SIG-M5 (cell line): ENCODE data around the gene NEK2.
"Not testable (repeated sequence)": the region's sequence is repeated elsewhere in the genome, so short reads cannot be mapped to it uniquely, and the experiment has no call there.

Source experiments
- DNase-seq: peaks from one replicate; lab custom pipeline; 2025; lab: John Stamatoyannopoulos, UW

The NEK2 gene

DNA sequence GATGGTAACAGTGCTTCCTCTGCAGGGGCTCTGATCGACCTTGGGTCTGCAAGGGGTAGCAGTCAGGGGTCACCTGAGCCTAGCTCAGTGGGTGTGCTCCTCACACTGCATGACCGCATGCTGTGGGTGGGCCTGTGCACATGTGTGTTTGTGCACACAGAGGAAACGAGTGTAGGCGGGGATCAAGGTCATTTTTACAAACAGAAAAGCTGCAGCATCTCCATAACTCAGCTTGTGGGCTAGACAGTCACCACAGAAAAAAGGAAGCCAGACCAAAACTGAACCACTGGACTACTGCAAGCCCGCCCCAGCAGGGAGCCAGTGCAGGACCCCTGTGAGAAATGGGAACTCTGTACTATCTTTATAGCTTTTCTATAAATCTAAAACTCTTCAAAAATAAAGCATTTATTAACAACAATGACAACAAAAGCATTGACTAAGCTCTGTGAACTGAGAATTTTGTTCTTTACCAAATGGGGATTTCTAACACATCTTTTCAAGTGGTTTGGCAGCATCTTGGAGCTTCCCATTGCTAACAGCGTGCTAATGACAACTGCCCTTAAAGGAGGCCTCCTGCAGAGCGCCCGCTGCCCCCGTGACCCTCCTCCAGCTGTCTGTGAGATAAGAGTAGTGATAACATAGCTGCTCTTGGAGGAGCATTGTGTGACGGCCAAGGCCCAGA, 19.9 kb upstream of the NEK2 start:
- DNase-seq: no peak

DNA sequence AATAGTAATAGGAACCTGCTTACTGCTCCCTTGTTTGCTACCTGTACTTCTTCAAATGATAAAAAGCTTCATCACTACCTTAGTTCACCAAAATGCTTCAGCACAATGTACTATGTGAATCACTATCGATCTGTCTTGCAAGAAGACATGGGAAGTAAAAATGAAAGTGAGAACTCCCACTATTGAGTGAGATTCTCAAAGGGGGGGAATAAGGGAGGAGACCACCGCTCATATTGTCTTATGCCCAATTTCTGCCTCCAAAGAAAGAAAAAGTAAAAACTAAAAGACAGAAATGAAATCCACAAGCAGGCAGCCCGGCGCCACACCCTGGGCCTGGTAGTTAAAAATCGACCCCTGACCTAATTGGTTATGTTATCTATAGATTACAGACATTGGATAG, 18.5 kb upstream of the NEK2 start:
- not testable (repeated sequence) for DNase-seq

DNA sequence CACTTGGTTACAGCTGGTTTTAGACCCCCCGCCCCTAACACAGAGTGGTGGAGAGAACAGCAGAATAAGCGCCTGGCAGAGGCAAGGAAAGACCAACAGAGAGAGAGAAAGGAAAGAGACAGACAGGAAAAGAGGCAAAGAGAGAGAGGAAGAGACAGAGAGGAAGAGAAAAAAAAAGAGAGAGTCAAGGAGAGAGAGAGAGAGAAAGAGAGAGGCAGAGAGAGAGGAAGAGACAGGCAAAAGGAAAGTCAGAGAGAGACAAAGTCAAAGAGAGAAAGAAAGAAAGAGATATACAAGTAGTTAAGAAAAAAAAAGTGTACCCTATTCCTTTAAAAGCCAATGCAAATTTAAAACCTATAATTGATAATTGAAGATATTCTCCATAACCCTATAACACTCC, 13.0 kb upstream of the NEK2 start:
- no peak for DNase-seq

DNA sequence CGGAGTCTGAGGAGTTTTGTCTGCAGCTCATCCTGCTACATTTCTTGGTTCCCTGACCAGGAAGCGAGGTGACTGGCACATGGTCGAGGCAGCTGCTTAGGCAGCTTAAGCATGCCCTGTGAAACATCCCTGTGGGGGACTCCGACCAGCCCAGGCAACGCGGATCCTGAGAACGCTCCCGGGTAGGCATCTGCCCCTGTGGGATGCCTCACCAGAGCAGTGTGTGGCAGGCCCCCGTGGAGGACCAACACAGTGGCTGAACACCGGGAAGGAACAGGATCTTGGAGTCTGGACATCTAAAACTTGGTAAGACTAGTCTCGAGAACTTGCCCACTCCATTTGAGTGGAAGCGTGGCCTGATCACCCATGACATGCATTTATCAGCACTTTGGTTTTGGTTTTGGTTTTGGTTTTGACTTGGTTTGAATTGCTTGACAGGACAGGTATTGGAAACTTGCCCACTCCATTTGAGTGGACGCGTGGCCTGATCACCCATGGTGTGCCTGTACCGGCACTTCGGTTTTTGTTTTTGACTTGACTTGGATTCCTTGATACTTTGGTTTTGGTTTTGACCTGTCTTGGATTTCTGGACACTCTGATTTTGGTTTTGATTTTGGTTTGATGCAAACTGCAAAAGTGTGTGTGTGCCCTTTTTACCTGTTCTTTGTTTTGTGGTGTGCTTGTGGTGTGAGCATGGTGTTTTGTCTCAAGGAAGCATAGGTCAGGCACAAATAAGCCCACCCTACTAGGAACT, 12.2 kb upstream of the NEK2 start:
- no peak for DNase-seq

DNA sequence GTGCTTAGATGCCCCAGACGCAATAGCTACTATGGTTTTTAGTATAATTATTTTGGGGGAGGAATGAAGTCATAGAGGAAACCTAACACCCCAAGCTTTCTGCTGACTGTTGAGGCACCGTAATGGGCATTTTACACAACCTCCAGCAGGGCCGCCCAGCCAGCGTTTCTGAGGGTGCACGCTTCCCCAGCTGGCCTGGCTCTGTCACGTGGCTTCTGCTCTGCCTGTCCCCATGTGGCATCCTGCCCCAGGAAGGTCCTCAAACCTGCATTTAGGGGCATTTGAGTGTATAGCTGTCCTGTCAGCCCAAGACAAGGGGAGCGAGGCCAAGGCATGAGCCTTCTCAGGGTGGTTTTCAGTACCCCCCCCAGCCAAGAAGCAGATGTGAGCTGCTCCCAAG, 10.4 kb upstream of the NEK2 start:
- DNase-seq: no peak

DNA sequence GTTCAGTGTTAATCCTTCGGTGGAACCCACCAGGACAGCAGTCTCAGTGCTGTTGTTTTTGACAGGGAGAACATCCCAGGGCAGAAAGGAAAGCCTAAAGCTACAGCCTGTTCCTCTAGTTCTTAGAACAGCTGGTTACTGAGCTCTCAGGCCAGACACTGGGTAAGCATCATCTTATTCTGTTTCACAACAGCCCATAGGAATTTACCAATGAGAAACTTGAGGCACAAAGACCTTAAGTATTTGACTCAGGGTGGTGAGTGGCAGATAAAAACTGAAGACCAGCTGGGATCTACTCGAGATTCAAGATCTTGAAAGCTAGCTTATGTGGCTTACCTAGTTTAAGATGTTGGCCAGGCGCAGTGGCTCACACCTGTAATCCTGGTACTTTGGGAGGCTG, 9.4 kb upstream of the NEK2 start:
- DNase-seq: no peak

DNA sequence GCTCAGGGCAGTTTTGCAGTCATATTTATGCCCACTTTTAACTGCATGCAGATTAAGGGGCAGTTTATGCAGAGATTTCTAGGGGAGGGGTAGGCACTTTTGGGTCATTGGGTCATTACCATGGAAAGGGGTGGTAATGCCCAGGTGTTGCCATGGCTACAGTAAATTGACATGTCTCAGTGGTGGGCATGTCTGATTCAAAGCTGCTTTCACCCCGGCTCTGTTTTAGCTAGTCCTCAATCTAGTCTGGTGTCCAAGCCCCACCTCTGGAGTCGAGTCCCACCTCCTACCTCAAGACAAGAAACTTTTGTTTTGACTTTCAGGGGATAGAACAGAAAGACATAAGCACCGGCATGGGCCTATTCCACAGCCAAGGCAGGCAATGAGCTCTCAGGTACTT, 8.9 kb upstream of the NEK2 start:
- DNase-seq: no peak

DNA sequence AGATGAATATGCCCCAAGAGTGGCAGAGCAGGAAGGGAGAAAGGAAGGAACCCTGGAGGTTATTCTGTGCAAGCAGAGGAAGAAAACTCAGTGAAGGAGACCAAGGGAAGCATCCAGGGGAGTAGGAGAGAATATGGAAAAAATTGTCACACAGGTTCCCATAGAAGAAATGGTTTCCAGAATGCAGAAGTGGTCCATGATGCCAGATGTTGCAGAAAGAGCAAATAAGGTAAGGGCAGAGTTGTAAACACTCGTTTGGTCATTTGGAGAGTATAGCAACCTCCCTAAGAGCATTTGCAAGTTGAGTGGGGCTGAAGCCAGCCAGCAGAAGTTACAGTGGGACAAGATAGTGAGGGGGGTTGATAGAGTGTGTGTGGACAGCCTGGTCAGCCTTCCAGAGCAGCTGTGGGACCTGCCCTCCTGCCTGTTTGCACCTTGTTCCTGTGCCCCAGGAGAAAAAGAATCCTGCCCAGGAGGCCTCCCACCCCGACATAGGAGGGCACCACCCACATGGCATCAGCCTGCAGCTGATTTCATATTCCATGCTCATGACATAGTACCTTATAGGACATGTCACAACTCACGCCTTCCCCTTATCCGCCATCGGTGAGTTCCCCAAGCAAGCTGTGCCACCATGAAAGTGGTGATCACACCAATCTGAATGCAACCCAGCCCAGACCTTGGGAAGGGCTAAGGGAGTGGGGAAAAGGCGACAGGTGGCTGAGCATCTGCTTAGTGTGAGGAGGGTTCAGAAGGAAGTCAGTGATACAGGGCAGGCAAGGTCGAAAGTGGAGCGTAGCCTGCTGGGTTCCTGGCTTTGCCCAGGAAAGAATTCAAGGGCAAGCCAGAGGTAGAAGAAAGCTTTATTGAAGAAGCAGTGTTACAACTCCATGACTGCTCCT, 8.2 kb upstream of the NEK2 start:
- DNase-seq: no peak

DNA sequence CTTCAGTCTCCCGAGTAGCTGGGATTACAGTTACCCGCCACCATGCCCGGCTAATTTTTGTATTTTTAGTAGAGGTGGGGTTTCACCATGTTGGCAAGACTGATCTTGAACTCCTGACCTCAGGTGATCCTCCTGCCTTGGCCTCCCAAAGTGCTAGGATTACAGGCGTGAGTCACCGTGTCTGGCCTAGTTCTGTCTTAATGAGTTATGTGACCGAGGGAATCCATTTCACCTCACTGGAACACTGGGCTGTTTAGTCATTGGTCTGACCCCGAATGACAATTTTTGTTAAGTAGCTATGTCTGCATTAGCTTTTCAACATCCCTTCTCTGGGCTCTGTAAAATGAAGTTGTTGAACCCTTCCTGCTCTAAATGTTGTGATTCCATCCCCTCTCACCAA, 6.8 kb upstream of the NEK2 start:
- not testable (repeated sequence) for DNase-seq

DNA sequence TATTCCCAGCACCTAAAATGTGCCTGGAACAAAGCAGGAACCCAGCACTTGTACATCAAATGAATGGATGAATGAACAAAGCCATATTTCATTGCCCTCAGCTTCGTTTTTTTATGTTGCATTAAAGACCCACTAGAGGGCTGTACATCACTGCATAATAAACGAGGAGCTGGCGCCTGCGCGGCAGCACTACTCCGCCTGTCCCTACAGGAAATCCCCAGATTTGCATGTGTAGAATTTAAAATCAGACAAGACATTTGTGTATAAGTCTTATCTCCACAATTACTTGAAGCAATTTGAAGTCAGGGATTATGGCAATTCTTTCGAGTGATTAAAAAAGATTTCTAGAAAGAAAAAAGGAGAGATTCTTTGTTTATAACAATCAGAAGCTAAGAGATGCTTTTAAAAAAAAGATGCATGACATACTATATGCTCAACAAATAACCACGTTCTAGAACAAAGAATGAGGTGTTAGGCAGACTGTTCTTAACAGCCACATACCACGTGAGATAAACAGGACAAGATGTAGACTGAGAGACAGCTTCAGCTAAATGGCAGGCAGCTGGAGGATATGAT, 5.4 kb upstream of the NEK2 start:
- peak; percentile 62 for DNase-seq

DNA sequence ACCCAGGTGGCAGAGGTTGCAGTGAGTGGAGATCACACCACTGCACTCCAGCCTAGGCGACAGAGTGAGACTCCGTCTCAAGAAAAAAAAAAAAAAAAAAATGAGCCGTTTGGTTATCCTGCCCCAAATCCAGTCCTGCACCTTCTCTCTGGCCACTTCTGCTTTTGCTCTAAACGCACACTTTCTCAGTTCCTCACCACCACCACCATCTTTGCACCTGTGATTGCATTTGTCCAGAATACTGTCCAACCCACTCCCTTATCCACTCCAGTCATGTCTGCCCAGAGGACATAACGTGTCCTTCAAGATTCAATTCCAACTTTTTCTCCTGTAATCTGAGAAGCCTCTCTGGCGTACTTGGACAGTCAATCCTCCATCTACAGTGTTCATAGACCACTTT, 2.2 kb upstream of the NEK2 start:
- no peak for DNase-seq

DNA sequence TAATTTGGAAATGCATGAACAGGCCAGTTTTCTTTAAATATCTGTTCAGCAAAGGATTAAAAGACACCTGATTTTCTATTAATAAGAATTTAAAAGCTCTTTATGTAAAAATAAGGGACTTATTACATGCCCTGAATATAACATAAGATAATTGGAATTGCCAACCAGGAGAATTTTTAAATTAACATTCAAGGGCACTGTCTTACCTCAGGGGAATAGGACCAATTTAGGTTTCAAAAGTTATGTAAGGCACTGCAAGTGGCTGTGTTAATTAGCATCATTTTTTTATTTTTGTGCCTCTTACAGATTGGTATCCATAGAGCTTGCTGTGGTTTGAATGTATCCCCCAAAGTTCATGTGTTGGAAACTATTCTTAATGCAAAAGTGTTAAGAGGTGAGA, 1.3 kb upstream of the NEK2 start:
- DNase-seq: no peak

DNA sequence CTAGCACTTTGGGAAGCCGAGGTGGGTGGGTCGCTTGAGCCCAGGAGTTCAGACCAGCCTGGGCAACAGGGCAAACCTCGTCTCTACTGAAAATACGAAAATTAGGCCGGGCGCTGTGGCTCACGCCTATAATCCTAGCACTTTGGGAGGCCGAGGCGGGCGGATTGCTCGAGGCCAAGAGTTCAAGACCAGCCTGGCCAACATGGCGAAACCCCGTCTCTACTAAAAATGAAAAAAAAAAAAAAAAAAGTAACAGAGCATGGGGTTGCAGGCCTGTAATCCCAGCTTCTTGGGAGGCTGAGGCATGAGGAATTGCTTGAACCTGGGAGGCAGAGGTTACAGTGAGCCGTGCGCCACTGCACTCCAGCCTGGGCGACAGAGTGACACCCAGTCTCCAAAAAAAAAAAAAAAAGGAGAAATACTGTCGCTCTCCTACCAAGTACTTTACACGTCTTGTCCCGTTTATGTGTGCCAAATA, 724 bp upstream of the NEK2 start:
- no peak for DNase-seq

DNA sequence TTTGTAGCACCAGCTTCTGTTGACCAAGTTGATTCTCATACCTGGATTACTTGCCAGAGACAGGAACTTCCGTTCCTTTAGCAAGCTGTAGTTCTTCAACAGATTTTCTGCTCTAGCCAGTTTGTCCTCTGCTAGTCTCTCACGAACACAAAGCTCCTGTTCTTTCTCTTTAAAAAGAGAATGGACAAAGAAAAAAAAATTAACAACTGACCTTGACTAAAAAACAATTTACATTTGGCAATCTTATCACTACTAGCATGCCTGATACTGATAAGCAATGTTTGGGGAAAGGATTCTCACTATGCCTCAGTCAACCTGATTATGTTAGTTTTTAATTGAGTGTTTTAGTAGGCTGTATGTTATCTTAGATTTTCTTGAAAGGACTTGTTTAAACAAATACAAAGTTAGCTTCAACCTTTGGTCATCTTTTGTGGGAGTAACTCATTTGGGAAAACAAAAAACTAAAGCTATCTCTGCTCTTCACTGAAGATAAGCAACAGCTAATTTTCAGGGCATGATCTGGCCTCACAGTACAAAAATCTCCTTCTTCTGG, 8.3 kb downstream of the NEK2 start:
- no peak for DNase-seq

DNA sequence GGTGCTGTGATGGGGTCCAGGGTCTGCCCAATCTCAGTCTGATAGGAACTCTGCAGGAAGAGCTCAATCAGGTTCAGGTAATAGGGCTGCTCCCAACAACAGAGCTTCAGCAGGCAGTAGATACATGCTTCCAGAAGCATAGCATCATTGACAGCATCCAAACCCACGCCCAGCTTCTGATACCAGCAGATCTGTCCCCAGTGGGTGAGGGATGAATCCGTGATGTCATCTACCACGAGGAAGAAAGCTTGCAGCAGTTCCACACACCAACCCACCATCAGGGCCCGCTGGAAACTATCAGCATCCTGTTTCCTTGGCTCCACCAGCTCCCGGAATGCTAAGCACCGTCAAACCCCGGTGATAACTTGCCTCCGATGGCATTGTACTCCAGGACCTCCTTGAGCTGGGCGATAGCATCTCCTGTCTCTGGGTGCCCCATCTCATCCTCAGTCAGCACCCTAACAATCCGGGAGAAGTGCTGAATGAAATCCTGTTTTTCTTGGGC, 14.7 kb downstream of the NEK2 start:
- DNase-seq: no peak

DNA sequence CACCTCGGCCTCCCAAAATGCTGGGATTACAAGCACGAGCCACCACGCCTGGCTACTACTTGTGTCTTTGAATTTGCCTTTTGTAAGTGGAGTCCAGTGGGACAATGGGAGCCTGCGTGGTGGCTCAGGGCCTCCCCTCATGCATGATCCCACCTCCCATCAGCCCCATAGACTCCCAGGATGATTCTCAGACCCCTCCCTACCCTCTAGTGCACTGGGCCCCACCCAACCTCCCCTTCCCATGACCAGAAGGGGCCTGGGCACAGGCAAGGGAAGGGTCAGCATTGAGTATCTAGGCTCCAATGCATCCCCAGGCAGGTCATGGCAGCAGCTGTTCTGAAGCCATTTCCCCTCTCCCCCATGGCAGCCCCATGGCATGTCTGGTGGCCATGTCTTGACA, 18.7 kb downstream of the NEK2 start:
- no peak for DNase-seq

DNA sequence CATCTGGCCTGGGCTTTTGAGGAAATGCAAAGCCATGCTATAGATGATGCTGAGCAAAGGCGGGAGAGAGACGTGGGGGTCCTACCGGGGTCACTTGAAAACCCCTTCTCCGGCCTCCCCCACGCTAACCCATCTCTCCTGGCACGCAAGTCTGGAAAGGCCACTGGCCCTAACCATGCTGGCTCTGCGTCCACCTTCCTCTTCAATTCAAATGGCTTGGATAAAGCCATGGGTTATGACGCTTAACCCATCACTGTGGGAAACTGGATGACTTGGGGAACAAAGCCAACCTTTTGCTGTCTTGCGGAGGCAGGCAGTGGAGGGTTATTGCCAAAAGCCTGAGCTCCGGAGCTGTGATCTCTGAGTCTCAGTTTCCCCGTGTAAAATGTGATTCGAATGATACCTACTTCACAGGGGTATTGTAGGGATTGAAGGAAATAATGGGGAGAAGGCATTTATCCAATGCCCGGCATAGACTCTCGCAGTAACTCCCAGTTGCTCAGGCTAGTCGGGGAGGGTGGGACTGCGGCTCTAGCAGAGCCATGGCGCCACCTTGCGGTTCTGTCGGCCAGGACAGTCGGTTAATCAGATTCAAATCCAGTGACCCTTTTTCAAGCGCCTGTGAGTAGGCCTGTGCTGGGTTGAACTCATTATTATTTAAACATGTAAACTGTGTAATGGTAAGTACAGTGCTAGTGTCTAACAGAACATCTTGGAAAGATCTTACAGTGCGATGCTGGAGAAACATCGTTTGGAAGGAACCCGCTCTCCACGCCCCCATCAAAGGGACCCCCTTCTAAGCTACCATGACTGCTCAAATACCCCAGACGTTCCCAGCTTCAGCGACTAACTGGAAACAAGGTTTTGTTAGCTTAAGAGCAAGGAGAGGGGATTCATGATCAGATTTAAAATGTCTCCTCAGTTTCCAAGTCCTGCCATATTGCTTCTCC, 20.3 kb downstream of the NEK2 start:
- no peak for DNase-seq

DNA sequence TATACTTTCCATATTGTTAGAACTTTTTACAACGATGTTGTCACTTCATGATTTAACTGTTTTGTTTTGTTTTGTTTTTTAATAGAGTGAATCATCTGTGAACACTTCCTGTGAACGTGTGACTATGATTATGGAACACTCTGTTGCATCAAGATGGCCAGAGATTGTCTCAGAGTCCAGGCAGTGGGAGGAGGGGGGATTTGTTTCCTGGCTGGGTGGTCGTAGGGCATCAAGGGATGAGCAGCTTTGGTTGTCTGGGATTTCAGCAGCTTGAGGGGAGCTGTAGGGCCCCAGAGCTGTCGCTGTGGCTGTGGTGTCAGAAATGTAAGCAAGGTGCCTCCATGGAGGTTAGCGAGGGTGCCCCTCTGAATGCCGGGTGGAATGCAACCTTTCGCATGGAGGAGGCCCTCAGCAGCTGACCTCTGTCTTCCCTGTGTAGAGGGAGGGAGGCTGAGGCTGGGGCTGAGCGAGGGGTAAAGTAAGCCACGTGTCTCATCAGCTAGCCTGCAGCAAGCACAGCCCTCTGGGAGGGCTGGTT, 21.4 kb downstream of the NEK2 start:
- no peak for DNase-seq

DNA sequence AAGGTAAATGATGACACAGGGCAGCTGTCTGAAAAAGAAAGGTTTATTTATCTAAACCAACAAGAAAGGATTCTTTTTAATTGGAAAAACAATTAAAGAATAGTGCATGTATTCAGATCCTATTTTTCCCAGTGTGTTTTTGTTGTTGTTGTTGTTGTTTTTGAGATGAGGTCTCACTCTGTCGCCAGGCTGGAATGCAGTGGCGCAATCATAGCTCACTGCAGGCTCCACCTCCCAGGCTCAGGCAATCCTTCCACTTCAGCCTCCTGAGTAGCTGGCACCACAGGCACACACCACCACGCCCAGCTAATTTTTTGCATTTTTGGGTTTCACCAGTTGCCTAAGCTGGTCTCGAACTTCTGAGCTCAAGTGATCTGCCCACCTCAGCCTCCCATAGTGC, 22.1 kb downstream of the NEK2 start:
- no peak for DNase-seq

DNA sequence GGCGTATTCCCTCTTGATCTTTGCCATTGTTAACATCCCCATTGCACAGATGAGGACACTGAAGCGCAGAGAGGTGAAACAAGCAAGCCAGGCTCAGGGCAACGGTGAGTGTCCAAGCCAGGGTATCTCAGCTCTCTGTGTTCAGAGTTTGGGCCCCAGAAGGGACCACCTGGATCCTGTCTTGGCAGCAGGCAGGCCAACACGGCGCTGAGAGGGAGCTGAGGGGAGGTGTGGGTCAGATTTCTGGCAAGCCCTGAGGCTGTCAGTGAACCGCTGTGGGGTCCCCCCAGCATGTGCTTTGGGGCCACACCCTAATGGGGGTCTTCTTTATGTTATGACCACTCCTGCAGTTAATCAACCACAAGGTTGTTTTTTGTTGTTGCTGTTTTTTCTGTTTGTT, 23.1 kb downstream of the NEK2 start:
- no peak for DNase-seq
